GM18867 (cell line): ENCODE results near the gene GNG13.
"Not testable (repeated sequence)": the region's sequence is repeated elsewhere in the genome, so short reads cannot be mapped to it uniquely, and the experiment has no call there.

Experiments used
- ATAC-seq: cut with Tn5 transposase; IDR thresholded peaks from one replicate; pipeline ENCODE4 v1.9.1; 2021; ENCODE audit warnings: mild to moderate bottlenecking, moderate library complexity; ENCODE audit not compliant: unreplicated experiment

The GNG13 gene

DNA sequence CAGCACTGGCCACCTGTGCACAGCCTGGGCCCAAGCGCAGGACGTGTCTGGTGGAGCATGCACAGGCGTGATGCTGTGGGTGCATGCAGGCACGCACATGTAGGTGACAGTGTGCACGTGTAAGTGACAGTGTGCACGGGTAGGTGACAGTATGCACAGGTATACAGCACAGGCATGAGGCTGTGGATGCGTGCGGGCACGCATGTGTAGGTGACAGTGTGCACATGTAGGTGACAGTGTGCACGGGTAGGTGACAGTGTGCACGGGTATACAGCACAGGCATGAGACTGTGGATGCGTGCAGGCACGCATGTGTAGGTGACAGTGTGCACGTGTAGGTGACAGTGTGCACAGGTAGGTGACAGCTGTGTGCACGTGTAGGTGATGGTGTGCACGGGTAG, 20.2 kb downstream of the GNG13 start:
- no peak for ATAC-seq

DNA sequence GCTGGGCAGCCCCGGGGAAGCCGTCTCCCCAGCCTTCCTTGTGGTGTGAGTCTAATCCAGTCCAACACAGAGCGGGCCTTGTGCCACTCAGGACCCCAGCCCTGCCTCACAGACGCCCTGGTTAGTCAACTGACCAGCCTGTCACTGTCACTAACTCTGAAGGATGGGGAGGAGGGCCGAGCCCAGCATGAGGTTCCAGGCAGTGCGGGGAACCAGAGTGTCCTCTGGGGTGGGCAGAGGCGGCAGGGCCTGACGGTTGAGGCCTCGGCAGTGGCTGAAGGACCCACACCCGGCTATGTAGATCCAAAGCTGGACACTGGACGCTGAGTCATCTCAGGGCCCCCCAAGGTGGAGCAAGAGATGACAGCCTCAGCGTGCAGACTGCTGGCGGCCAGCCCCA, 21.0 kb downstream of the GNG13 start:
- no peak for ATAC-seq

DNA sequence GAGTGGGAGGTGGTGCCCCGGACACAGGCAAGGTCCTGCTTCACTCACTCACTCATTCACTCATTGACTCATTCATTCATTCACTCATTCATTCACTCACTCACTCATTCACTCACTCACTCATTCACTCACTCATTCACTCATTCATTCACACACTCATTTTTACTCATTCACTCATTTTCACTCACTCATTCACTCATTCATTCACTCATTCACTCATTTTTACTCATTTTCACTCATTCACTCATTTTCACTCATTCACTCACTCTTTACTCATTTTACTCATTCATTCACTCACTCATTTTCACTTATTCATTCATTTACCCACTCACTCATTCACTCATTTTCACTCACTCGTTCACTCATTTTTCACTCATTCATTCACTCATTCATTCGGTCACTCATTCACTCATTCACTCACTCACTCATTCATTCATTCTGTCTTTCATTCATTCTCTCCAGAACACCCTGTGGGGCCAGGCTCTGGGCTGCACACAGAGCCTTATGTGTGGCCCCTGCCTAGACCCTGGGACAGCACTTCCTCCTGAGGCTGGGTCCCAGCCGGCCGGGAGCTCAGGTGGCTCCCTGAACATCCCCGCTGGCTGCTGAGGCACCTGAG, 21.5 kb downstream of the GNG13 start:
- ATAC-seq: no peak

DNA sequence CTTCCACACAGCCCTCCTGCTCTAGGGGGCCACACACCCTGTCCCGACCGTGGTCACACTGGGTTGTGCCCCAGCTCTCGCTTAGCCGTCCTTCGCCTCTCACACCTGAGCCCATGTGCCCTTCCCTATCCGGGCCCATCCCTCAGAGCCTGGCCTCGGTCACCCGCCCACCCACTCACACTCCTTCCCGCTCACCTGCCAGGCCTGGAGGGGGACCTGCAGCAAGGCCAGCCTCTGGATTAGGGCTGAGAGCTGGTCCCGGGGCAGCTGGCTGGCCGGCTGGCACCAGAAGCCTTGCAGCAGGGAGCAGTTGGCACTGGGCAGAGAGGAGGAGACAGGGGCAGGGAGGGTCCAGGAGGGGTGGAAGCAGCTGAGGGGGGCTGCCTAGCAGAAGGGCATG, 22.1 kb downstream of the GNG13 start:
- no peak for ATAC-seq

DNA sequence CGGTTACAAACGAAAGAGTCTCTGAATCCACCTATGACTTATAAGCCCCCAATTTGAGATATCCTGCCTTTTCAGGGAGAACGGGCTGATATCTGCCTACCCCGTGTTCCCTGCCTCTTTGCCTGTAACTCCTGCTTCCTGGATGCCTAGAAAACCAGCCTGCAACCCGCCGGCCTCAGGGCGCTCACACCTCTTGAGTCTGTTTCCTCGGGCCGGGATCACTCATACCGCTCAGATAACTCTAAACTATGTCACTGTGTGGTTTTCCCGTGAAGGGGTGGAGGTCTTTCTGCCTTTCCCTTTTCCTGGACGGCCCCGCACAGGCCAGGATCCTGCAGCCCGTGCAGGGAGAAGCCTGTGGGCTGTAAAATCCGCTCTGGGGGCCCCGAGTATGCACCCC, 22.7 kb downstream of the GNG13 start:
- no peak for ATAC-seq

DNA sequence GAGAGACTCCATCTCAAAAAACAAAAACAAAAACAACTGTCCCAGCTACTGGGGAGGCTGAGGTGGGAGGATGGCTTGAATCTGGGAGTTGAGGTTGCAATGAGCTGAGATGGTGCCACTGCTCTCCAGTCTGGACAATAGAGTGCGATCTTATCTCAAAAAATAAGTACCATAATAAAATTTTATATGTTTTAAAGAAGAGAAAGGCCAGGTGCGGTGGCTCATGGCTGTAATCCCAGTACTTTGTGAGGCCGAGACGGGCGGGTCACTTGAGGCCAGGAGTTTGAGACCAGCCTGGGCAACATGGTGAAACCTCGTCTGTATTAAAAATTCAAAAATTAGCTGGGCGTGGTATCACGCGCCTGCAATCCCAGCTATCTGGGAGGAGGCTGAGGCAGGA, 23.7 kb downstream of the GNG13 start:
- no peak for ATAC-seq

DNA sequence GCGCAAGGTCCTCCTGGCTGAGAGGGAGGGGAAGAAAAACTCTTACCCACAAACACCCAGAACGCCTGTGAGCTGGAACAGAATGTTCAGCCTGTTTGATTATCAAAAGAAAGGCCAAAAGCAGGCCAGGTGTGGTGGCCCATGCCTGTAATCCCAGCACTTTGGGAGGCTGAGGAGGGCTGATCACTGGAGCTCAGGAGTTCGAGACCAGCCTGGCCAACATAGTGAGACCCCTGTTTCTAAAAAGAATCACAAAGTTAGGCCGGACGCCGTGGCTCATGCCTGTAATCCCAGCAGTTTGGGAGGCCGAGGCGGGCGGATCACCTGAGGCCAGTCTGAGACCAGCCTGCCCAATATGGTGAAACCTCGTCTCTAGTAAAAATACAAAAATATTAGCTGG, 24.2 kb downstream of the GNG13 start:
- ATAC-seq: not testable (repeated sequence)

DNA sequence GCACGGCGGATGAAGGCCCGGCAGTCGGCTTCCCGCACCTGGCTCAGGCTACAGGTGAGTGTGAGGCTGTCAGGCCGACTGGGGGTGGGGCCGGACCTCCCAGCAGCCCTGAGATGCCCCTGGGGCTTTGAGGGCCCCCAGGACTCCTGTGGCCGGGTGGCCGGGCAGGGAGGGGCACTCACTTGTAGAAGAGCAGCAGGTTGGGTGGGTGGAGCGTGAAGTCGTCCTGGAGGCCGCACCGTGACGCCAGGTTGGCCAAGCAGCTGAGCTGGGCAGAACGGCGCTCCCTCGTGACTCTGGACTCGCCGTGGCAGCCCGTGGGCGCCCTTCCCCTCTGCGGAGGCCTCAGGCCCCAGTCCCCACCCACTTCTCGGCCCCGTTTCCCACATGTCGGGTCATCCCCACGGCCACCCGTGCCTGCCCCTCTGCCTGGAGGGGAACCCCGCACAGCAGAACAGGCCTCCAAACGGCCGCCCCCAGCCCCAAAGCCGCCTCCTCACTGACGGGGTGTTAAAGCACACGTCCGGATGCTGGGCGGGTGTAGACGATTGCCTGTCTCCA, 25.2 kb downstream of the GNG13 start:
- ATAC-seq: no peak

DNA sequence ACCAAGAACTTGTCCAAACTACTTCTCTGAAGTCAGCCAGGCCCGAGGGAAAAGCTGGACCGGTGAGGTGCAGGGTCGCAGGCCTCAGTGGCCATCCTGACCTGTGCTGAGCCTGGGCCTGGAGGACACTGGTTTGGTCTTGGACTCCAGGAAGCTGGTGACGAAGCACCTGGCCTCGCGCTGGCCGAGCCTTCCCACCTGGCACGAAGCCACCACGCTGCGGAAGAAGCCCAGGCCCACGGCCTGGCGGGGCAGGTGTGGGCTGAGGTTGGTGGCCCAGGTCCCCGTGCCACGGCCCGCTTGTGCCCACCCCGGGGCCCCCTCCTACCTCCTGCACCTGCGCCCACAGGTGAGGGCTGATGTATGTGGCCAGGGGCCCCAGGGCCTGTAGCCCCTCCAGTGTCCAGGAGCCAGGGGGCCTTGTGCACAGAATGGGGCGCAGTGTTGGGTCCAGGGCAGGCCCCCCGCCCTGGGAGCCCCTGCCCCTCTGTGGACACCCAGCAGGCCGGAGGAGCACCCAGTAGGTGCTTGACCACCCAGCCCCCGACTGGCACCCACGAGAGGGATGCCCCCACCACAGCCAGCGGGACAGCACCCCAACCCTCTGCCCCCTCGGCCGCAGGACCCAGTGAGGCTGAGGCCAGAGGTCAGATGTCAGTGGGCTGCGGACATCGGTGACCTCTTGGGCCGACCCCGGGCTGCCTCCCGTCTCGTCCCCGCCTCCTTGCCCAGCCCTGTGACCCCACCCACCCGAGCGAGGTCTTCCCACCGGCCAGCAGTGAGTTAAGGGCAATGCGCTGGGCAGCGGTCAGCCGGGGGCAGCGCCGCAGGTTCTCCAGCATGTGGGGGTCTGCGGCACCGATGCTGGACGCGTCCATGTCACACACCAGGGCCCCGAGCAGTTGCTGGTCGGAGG, 26.2 kb downstream of the GNG13 start:
- no peak for ATAC-seq

DNA sequence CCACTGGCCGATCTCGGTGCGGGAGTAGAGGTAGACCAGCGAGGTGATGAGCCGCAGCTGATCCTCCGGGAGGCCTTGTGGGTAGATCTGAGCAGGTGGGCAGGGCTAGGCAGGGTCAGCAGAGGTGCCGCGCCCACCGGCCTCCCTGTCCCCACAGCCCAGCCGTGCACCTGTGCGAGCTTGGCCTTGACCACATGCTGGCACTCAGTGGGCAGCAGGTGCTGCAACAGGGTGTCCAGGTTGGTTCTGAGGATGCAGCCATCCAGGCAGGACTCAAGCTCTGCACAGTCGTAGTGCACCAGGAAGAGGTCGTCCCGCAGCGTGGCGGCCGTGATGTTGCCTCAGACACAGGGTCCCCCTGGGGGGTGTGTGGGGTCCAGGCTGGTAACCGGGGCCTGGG, 27.6 kb downstream of the GNG13 start:
- no peak for ATAC-seq

DNA sequence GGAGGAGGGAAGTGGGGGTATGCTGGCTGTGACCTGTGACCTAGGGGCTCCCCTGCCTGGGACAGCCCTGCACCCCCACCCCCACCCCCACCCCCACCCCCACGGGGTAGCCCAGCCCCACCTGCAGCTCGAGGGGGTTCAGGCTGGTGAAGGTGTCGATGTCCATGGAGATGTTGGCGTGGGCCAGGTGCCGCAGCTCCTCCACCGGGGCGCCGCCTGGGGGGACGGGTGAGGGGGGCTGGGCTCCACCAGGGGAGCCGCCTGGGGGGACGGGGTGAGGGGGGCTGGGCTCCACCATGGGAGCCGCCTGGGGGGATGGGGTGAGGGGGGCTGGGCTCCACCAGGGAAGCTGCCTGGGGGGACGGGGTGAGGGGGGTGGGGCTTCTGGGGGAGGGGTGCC, 30.1 kb downstream of the GNG13 start:
- no peak for ATAC-seq

DNA sequence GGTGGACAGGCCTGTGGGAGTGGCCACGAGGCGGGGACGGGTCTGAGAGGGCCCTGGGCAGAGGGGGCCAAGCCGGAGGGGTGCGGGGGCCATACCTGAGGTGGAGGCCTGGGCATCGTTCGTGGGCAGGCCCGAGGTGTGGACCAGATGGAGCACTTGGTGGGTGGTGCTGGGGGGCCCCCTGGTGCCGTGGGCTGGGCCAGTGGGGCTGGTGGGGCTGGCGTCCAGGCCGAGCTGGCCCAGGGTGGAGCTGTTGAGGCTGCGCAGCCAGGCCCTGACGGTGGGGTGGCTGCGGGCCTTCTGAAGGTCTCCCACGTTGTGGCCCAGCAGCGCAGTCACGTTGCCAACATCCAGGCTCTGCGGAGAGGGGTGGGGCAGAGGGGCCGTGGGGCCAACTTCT, 30.6 kb downstream of the GNG13 start:
- ATAC-seq: no peak

DNA sequence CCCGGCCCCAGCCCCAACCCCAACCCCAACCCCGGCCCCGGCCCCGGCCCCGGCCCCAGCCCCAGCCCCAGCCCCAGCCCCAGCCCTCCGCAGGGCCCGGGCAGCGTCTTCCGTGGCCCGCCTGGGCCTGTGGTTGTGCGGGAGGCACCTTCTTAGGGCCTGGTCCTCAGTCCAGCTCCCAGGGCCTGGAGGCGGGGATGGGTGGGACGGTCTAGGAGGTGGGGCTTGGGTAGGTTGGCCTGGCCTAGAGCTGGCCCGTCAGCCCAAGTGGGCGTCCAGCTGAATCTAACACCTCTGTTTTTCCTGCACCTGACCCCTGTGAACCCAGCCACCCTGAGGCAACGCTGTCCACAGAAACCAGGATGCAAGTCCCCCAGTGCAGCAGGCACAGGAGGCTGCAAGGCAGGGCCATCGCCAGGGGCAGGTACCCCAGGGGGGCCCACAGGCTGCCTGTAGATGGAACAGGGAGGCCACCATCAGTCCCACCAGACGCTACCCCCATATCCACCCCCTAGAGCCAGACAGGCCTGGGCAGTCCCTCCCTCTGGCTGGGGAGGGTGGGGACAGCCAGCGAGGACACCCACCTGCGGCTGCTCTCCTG, 31.2 kb downstream of the GNG13 start:
- no peak for ATAC-seq

DNA sequence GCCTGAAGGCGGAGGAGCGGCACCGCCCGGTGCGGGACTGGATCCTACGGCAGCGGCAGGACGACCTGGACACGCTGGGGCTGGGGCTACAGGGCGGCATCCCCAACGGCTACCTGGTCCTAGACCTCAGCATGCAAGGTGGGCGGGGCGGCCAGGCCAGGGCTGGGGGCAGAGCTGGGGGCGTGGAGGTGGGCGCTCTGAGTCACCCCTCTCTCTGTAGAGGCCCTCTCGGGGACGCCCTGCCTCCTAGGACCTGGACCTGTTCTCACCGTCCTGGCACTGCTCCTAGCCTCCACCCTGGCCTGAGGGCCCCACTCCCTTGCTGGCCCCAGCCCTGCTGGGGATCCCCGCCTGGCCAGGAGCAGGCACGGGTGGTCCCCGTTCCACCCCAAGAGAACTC, 32.1 kb downstream of the GNG13 start:
- ATAC-seq: no peak

DNA sequence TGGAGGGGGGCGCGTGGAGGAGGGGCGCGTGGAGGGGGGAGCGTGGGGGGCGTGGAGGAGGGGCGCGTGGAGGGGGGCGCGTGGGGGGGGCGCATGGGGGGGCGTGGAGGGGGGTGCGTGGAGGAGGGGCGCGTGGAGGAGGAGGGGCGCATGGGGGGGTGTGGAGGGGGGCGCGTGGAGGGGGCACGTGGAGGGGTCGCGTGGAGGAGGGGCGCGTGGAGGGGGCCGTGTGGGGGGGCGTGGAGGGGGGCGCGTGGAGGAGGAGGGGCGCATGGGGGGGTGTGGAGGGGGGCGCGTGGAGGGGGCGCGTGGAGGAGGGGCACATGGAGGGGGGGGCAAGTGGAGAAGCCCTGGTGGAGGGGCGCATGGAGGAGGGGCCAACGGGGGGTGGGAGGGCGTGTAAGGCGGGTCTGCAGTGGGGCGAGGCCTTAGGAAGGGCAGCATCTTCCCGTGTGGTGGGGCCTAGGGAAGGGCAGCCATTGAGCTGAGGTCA, 32.7 kb downstream of the GNG13 start:
- no peak for ATAC-seq

DNA sequence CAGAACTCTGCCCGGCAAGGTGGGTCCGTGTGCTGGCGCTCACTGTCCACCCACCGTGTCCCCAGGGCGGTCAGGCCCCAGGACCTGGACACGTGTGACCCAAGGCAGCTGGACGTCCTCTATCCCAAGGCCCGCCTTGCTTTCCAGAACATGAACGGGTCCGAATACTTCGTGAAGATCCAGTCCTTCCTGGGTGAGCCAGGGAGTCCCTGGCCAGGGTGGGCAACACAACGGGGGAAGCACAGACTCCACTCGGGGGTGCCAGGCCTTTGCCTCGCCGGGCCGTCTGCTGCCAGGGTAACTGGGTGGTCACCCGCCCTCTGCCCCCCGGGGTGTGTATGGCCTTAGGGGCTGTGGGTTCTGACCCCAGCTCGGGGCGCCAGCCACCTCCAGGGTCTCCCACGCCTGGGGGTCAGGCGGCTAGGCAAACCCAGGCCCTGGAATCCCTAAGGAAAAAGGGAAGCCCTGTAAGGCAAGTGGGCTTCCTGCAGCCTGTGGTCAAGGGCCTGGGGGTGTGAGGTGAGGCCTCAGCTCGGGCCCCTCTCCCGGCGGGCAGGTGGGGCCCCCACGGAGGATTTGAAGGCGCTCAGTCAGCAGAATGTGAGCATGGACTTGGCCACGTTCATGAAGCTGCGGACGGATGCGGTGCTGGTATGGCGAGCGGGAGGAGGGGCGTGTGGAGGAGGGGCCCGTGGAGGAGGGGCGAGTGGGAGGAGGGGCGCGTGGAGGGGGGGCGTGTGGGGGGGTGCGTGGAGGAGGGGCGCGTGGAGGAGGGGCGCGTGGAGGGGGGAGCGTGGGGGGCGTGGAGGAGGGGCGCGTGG, 33.5 kb downstream of the GNG13 start:
- no peak for ATAC-seq

DNA sequence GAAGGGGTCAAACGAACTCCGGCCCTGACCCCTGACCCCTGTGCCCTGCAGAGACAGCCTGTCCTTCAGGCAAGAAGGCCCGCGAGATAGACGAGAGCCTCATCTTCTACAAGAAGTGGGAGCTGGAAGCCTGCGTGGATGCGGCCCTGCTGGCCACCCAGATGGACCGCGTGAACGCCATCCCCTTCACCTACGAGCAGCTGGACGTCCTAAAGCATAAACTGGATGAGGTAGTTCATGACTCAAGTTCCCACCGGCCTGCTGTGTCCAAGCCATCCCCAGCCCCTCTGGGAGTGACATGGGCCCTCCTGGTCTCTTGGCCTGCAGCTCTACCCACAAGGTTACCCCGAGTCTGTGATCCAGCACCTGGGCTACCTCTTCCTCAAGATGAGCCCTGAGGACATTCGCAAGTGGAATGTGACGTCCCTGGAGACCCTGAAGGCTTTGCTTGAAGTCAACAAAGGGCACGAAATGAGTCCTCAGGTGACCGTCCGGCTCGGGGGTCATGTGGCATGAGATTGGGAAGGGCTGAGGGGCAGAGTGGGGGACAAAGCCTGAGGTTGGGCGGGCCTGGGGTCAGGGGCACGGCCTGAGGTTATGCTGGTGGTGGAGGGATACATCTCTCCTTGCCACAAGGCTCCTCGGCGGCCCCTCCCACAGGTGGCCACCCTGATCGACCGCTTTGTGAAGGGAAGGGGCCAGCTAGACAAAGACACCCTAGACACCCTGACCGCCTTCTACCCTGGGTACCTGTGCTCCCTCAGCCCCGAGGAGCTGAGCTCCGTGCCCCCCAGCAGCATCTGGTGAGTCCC, 34.3 kb downstream of the GNG13 start:
- ATAC-seq: no peak

DNA sequence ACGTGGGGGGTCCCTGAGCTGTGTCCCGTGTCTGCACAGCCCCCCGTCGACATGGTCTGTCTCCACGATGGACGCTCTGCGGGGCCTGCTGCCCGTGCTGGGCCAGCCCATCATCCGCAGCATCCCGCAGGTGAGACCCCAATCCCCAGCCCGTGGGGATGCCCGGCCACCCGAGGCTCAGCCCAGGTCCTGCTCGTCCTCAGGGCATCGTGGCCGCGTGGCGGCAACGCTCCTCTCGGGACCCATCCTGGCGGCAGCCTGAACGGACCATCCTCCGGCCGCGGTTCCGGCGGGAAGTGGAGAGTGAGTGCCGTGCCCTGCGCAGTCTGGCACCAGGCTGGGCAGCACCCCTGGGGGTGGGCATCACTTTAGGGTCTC, 35.1 kb downstream of the GNG13 start:
- ATAC-seq: no peak

DNA sequence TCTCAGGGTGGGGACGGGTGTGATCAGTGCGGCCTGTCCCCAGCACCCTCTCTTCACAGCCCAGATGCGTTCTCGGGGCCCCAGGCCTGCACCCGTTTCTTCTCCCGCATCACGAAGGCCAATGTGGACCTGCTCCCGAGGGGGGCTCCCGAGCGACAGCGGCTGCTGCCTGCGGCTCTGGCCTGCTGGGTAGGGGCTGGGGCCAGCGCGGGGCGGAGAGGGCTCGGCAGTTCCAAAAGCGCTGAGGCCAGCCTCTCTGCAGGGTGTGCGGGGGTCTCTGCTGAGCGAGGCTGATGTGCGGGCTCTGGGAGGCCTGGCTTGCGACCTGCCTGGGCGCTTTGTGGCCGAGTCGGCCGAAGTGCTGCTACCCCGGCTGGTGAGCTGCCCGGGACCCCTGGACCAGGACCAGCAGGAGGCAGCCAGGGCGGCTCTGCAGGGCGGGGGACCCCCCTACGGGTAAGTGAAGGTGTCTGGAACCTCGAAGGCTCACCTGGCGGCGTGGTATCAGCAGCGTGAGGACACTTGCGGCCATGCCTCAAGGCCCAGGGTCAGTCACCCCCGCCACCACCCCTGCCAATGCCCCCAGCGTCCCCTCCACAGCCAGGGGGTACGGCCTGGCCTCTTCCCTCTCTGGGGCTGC, 35.6 kb downstream of the GNG13 start:
- no peak for ATAC-seq
